A172 (cell line): Measurements from ENCODE around the gene ASF1A. TPM values are rescaled to one million over a fixed set of nuclear protein-coding genes. Genes with fewer than 3 reads are reported as not detected.

Source experiments
- total RNA-seq: library from RNA; depleted of rRNA; stranded (reverse); fragments of >200 nt; shearing (Covaris generic); gene quantifications from 2 replicates; pipeline ENCODE4 v1.2.3, GENCODE V29; 2014; rRNA removed

ASF1A gene
- total RNA-seq, 1 experiment from 2014 or later, result 54.8 TPM

Other genes with a start within 250 kb of the ASF1A start
- gene CEP85L, start 242.6 kb upstream of the ASF1A start, total RNA-seq, result 4.7 and 5.0 TPM in 2 replicates
- gene MCM9, start 41.0 kb downstream of the ASF1A start, total RNA-seq, result 5.1 and 9.7 TPM in 2 replicates
- 3.1 and 4.6 TPM in 2 replicates for gene FAM184A, start 184.5 kb downstream of the ASF1A start, total RNA-seq